ENCODE data around the gene AP1B1.

GRCh38 chr22:29334696-29335344 is 53.5 kb downstream of the AP1B1 start:
- no peak for TF ChIP-seq CTCF (IDR thresholded peaks at IDR 0.05)
- no peak for TF ChIP-seq POLR2AphosphoS5 (IDR thresholded peaks at IDR 0.05)
- no peak for TF ChIP-seq POLR2A (IDR thresholded peaks at IDR 0.05)
- no peak for TF ChIP-seq EP300 (IDR thresholded peaks at IDR 0.05)

All from suprapubic skin (tissue), 4 donors.